Measurements from ENCODE around the gene CARMIL1. TPM values are rescaled to one million over a fixed set of nuclear protein-coding genes. Genes with fewer than 3 reads are reported as not detected.

The CARMIL1 gene
- total and polyA plus RNA-seq, 10 of the 15 experiments (the other 5 are each of a cell fraction or from before 2014, with no cell fraction given): 6.4 to 18.1 (median 10.3) TPM

DNA sequence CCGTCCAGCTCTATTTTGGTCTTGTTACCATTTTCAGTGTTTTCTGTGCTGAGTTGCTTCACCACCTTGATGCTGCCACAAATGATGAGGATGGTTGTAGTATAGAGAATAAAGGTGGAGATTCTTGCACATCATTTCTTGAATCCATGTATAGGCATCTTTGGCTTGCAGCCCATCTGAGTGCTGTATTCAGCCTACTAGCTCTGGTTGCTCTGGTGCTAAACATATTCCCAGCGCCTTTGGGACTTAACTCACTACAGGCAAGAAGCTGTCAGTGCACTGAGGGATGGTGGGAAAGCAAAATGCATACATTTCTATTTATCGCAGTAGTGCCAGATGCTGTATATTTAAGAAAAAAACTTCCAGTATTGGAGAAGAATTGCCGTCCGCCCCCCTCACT lies 86.0 kb downstream of the CARMIL1 start:
- ChIA-PET CTCF (interaction anchor here (1.2 to 6.6 kb wide), 5 partner anchors 12 to 191 kb away, joined by 4 to 39 read pairs (median 10); partner anchors contain the start of gene CARMIL1), POLR2A (interaction anchor here (0.7 to 2.6 kb wide), 4 partner anchors 9 to 42 kb away, joined by 3 to 9 read pairs (median 4); no protein-coding TSS in a partner anchor), SMC1A (ENCODE audit: uncharacterized antibody, unreplicated experiment) (interaction anchor here (0.9 to 4.9 kb wide), 8 partner anchors 11 to 123 kb away, joined by 3 to 50 read pairs (median 6); partner anchors contain the start of gene CARMIL1), RAD21 (ENCODE audit: unreplicated experiment) (interaction anchor here (1.2 to 7.0 kb wide), 5 partner anchors 9 to 100 kb away, joined by 3 to 56 read pairs (median 7); partner anchors contain the start of gene CARMIL1)
- Histone ChIP-seq H4K20me1 (ENCODE audit: control insufficient read depth, insufficient read depth) (no peaks in the 10 kb centered on the region), H3K79me2 (ENCODE audit: control insufficient read depth, insufficient read depth, low read length) (peaks cover 6% of the 10 kb centered on the region), H3K4me3 (no peak overlapping the region), H3K9ac (ENCODE audit: control insufficient read depth, insufficient read depth, low read length) (no peak overlapping the region), H2AFZ (ENCODE audit: control insufficient read depth, low read depth, low read length) (no peak overlapping the region), H3K36me3 (ENCODE audit: control insufficient read depth in 2 of 2, insufficient read depth in 2 of 2, low read length in 1 of 2) (no peaks in the 10 kb centered on the region), H3K9me3 (replicated peaks; ENCODE audit: control insufficient read depth, insufficient read depth, low read length) (no peaks in the 10 kb centered on the region), H3K27ac (ENCODE audit: control insufficient read depth, insufficient read depth) (no peak overlapping the region), H3K4me1 (ENCODE audit: control insufficient read depth, insufficient read depth, low read length) (peaks cover 22% of the 10 kb centered on the region), H3K4me2 (ENCODE audit: control insufficient read depth, insufficient read depth) (no peak overlapping the region), H3K27me3 (replicated peaks in 1 of 2; ENCODE audit: control insufficient read depth in 2 of 2, insufficient read depth in 2 of 2, low read length in 1 of 2) (no peaks in the 10 kb centered on the region)
- FAIRE-seq (no peak), ATAC-seq (no peak), DNase-seq (ENCODE audit: low read depth, low spot score) (no peak)
- 68% methylated on average over 5 of the region's 5 CpGs for WGBS (ENCODE audit: insufficient coverage, insufficient replicate concordance, low lambda C conversion rate, missing lambda C conversion rate)
- in situ Hi-C loops (cut with MboI): no loop called here
- TF ChIP-seq RCOR1 (conservative IDR thresholded peaks at IDR 0.05; ENCODE audit: low read depth, low read length): no peak
- no TSS peak for BruUV-seq (replicated peaks)
- intact Hi-C loops (cut with micrococcal nuclease; ENCODE audit: unreplicated experiment): no loop called here

DNA sequence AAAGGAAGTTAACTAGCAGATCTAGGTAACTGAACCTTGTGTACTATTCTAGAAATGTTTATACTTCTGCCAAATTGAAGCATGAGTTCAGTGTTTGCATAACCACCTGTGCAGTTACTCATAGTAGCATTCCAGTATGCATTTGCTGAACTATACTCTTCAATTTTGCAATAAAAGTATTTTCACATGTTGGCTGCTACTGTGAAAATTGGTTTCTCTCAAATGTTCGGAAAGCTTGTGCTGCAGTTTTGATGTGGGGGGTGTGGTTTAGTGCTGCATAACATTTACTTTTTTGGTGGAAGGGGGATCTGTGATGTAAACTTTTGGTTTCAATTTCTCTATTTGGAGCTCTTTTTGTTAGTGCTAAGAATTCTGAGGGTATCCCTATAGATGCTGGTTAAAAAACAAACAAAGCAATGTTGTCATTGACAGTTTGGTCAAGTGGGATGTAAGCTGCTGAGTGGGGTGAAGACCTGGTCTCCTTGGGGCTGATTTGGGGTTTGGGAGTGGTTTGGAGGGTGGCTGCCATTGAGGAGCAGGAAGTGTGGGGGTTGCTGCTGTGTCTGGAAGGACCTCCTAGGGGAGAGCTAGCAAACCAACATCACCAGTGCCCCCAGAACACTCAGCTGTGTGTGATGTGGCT lies 87.8 kb downstream of the CARMIL1 start:
- peaks cover 7% of the 10 kb centered on the region for H3K79me2 ChIP-seq (ENCODE audit: control insufficient read depth, insufficient read depth, low read length)
- peak overlapping the region; percentile 4; the same call in 1 of the 2 replicates for H3K4me3 ChIP-seq
- in situ Hi-C loops (cut with MboI): no loop called here
- RAD21 ChIA-PET (ENCODE audit: unreplicated experiment): interaction anchor here (0.9 to 7.0 kb wide), 14 partner anchors 8 to 101 kb away, joined by 3 to 56 read pairs (median 6); partner anchors contain the start of gene CARMIL1
- FAIRE-seq: no peak
- no TSS peak for BruUV-seq (replicated peaks)
- peak overlapping the region; percentile 82 for H2AFZ ChIP-seq (ENCODE audit: control insufficient read depth, low read depth, low read length)
- peak; percentile 39 for DNase-seq (ENCODE audit: low read depth, low spot score)
- intact Hi-C loops (cut with micrococcal nuclease; ENCODE audit: unreplicated experiment): no loop called here
- 4% methylated on average over 1 of the region's 1 CpG for WGBS (ENCODE audit: insufficient coverage, insufficient replicate concordance, low lambda C conversion rate, missing lambda C conversion rate)
- H3K36me3 ChIP-seq (ENCODE audit: control insufficient read depth in 2 of 2, insufficient read depth in 2 of 2, low read length in 1 of 2): no peaks in the 10 kb centered on the region
- ATAC-seq: peak; percentile 49
- peak overlapping the region; percentile 26; the same call in 1 of the 2 replicates for H3K9ac ChIP-seq (ENCODE audit: control insufficient read depth, insufficient read depth, low read length)
- SMC1A ChIA-PET (ENCODE audit: uncharacterized antibody, unreplicated experiment): interaction anchor here (0.6 to 5.6 kb wide), 26 partner anchors 9 to 654 kb away, joined by 3 to 67 read pairs (median 4); partner anchors contain the start of gene CARMIL1
- POLR2A ChIA-PET: interaction anchor here (0.6 to 3.2 kb wide), 12 partner anchors 8 to 40 kb away, joined by 3 to 16 read pairs (median 4); no protein-coding TSS in a partner anchor
- no peaks in the 10 kb centered on the region for H3K27me3 ChIP-seq (replicated peaks in 1 of 2; ENCODE audit: control insufficient read depth in 2 of 2, insufficient read depth in 2 of 2, low read length in 1 of 2)
- peaks cover 26% of the 10 kb centered on the region for H3K4me1 ChIP-seq (ENCODE audit: control insufficient read depth, insufficient read depth, low read length)
- H3K27ac ChIP-seq (ENCODE audit: control insufficient read depth, insufficient read depth): peak overlapping the region; percentile 79
- peak overlapping the region; percentile 94 for H3K4me2 ChIP-seq (ENCODE audit: control insufficient read depth, insufficient read depth)
- CTCF ChIA-PET: interaction anchor here (0.5 to 6.6 kb wide), 18 partner anchors 9 to 123 kb away, joined by 3 to 39 read pairs (median 4); partner anchors contain the start of gene CARMIL1
- H4K20me1 ChIP-seq (ENCODE audit: control insufficient read depth, insufficient read depth): no peaks in the 10 kb centered on the region
- no peaks in the 10 kb centered on the region for H3K9me3 ChIP-seq (replicated peaks; ENCODE audit: control insufficient read depth, insufficient read depth, low read length)
- TF ChIP-seq IKZF1 (conservative IDR thresholded peaks at IDR 0.05) (peak; percentile 63), MYB (IDR thresholded peaks at IDR 0.05; ENCODE audit: borderline replicate concordance, low read depth, low read length) (no peak), NBN (IDR thresholded peaks at IDR 0.05) (peak; percentile 69; the same call in 1 of the 2 replicates)
- TF ChIP-seq, protein P1, sequence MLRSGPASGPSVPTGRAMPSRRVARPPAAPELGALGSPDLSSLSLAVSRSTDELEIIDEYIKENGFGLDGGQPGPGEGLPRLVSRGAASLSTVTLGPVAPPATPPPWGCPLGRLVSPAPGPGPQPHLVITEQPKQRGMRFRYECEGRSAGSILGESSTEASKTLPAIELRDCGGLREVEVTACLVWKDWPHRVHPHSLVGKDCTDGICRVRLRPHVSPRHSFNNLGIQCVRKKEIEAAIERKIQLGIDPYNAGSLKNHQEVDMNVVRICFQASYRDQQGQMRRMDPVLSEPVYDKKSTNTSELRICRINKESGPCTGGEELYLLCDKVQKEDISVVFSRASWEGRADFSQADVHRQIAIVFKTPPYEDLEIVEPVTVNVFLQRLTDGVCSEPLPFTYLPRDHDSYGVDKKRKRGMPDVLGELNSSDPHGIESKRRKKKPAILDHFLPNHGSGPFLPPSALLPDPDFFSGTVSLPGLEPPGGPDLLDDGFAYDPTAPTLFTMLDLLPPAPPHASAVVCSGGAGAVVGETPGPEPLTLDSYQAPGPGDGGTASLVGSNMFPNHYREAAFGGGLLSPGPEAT (IDR thresholded peaks at IDR 0.05; ENCODE audit: low read depth): peak; percentile 36; the same call in 1 of the 2 replicates
- TF ChIP-seq, protein P2, sequence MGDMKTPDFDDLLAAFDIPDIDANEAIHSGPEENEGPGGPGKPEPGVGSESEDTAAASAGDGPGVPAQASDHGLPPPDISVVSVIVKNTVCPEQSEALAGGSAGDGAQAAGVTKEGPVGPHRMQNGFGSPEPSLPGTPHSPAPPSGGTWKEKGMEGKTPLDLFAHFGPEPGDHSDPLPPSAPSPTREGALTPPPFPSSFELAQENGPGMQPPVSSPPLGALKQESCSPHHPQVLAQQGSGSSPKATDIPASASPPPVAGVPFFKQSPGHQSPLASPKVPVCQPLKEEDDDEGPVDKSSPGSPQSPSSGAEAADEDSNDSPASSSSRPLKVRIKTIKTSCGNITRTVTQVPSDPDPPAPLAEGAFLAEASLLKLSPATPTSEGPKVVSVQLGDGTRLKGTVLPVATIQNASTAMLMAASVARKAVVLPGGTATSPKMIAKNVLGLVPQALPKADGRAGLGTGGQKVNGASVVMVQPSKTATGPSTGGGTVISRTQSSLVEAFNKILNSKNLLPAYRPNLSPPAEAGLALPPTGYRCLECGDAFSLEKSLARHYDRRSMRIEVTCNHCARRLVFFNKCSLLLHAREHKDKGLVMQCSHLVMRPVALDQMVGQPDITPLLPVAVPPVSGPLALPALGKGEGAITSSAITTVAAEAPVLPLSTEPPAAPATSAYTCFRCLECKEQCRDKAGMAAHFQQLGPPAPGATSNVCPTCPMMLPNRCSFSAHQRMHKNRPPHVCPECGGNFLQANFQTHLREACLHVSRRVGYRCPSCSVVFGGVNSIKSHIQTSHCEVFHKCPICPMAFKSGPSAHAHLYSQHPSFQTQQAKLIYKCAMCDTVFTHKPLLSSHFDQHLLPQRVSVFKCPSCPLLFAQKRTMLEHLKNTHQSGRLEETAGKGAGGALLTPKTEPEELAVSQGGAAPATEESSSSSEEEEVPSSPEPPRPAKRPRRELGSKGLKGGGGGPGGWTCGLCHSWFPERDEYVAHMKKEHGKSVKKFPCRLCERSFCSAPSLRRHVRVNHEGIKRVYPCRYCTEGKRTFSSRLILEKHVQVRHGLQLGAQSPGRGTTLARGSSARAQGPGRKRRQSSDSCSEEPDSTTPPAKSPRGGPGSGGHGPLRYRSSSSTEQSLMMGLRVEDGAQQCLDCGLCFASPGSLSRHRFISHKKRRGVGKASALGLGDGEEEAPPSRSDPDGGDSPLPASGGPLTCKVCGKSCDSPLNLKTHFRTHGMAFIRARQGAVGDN (IDR thresholded peaks at IDR 0.05): no peak
- TF ChIP-seq, protein P3, sequence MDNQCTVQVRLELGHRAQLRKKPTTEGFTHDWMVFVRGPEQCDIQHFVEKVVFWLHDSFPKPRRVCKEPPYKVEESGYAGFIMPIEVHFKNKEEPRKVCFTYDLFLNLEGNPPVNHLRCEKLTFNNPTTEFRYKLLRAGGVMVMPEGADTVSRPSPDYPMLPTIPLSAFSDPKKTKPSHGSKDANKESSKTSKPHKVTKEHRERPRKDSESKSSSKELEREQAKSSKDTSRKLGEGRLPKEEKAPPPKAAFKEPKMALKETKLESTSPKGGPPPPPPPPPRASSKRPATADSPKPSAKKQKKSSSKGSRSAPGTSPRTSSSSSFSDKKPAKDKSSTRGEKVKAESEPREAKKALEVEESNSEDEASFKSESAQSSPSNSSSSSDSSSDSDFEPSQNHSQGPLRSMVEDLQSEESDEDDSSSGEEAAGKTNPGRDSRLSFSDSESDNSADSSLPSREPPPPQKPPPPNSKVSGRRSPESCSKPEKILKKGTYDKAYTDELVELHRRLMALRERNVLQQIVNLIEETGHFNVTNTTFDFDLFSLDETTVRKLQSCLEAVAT (IDR thresholded peaks at IDR 0.05): peak; percentile 40
